Measurements from ENCODE around the gene DHX16.
A peak's percentile ranks its signal among the peaks of the same experiment; 100 is the strongest.
"Not testable (repeated sequence)": the region's sequence is repeated elsewhere in the genome, so short reads cannot be mapped to it uniquely, and the experiment has no call there.

DHX16 gene

GRCh38 chr6:30678964-30679726, 6.3 kb upstream of the DHX16 start:
- peak; percentile 44 for DNase-seq

- no peak for DNase-seq
Observed at GRCh38 chr6:30676660-30677285, 4.0 kb upstream of the DHX16 start.

GRCh38 chr6:30670760-30671527, 1.9 kb downstream of the DHX16 start:
- no peak for DNase-seq

GRCh38 chr6:30666300-30666699, 6.5 kb downstream of the DHX16 start:
- DNase-seq, result not testable (repeated sequence)

GRCh38 chr6:30664994-30665767, 7.6 kb downstream of the DHX16 start:
- DNase-seq, result no peak

- not testable (repeated sequence) for DNase-seq
Observed at GRCh38 chr6:30657922-30658321, 14.9 kb downstream of the DHX16 start.

GRCh38 chr6:30657454-30657853, 15.4 kb downstream of the DHX16 start:
- DNase-seq, result no peak

GRCh38 chr6:30656513-30656912, 16.3 kb downstream of the DHX16 start:
- DNase-seq, result no peak

- DNase-seq, result no peak
Observed at GRCh38 chr6:30655743-30656094, 17.1 kb downstream of the DHX16 start.

GRCh38 chr6:30654798-30655742, 17.7 kb downstream of the DHX16 start:
- DNase-seq, result no peak

- DNase-seq, result no peak
Observed at GRCh38 chr6:30651143-30651542, 21.7 kb downstream of the DHX16 start.

GRCh38 chr6:30647242-30648116, 25.3 kb downstream of the DHX16 start:
- DNase-seq, result peak; percentile 81

- peak; percentile 81 for DNase-seq
Observed at GRCh38 chr6:30646450-30647241, 26.2 kb downstream of the DHX16 start, which contains the start of gene C6orf136. Gene C6orf136, plus strand, starts transcription at chr6:30647133. Its CDS starts 99 bp downstream, at chr6:30647232.

GRCh38 chr6:30645989-30646388, 26.8 kb downstream of the DHX16 start:
- no peak for DNase-seq

- no peak for DNase-seq
Observed at GRCh38 chr6:30644769-30645168, 28.0 kb downstream of the DHX16 start.

GRCh38 chr6:30643656-30644055, 29.1 kb downstream of the DHX16 start:
- DNase-seq, result no peak

GRCh38 chr6:30641048-30641447, 31.8 kb downstream of the DHX16 start:
- DNase-seq, result no peak

GRCh38 chr6:30640481-30640880, 32.3 kb downstream of the DHX16 start:
- DNase-seq, result no peak

- DNase-seq, result no peak
Observed at GRCh38 chr6:30635834-30636233, 37.0 kb downstream of the DHX16 start.
